Measurements from ENCODE around the gene EIPR1.
"Not testable (repeated sequence)": the region's sequence is repeated elsewhere in the genome, so short reads cannot be mapped to it uniquely, and the experiment has no call there.

Gene EIPR1

DNA sequence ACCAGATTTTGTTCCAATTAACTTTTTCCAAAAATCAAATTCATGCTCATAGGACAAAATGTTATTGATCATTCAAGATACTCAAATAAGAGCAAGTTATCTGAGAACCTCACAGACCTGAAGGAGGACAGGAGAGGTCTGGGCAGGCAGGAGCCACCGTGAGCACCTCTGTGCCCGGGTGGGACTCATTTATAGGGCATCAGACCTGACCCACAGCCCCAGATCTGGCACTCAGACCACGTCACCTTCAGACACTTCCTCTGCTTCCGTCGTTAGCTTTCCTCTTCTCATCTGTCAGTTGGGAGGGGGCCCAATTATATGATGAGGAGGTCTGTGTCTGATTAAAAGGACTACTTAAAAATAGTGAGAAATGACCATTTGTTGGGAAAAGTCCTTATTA, 169.4 kb downstream of the EIPR1 start:
- Histone ChIP-seq H3K4me3 (ENCODE audit: insufficient read depth, low read depth, low read length) (no peak overlapping the region), H3K4me1 (ENCODE audit: control insufficient read depth, insufficient read depth, low read length) (no peaks in the 10 kb centered on the region), H3K27me3 (ENCODE audit: control insufficient read depth, insufficient read depth, low read length, poor library complexity, severe bottlenecking) (no peaks in the 10 kb centered on the region), H3K9me3 (ENCODE audit: control insufficient read depth, low read length) (no peaks in the 10 kb centered on the region), H3K36me3 (ENCODE audit: control insufficient read depth, insufficient read depth, low read length) (no peaks in the 10 kb centered on the region), H3K27ac (ENCODE audit: insufficient read depth, low read depth, low read length, poor library complexity, severe bottlenecking) (no peak overlapping the region)
- 98 to 99% methylated on average over 5 of the region's 5 CpGs for WGBS, 2 experiments

DNA sequence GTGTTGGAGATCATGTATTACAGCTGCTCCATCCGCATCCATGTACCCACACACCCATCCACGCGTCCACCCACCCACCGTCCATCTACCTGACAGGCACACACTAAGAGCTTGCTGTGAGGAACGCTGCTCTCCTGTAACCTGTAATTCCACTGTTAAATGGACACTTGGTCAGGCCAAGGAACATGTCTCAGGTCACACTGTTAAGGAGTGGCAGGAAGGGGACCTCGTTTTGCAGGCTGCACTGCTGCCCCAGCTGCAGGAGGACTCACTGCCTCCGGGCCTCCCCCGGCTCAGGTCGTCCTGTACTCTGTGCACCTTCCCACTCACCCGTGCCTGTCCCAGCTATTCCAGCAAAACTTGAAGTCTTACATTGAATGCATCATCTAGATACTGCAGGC, 170.5 kb downstream of the EIPR1 start:
- Histone ChIP-seq H3K4me1 (ENCODE audit: control insufficient read depth, insufficient read depth, low read length) (no peaks in the 10 kb centered on the region), H3K4me3 (ENCODE audit: insufficient read depth, low read depth, low read length) (no peak overlapping the region), H3K9me3 (ENCODE audit: control insufficient read depth, low read length) (no peaks in the 10 kb centered on the region), H3K27me3 (ENCODE audit: control insufficient read depth, insufficient read depth, low read length, poor library complexity, severe bottlenecking) (no peaks in the 10 kb centered on the region), H3K27ac (ENCODE audit: insufficient read depth, low read depth, low read length, poor library complexity, severe bottlenecking) (no peak overlapping the region), H3K36me3 (ENCODE audit: control insufficient read depth, insufficient read depth, low read length) (no peaks in the 10 kb centered on the region)
- WGBS, 2 experiments: 95 to 97% methylated on average over 10 of the region's 10 CpGs

DNA sequence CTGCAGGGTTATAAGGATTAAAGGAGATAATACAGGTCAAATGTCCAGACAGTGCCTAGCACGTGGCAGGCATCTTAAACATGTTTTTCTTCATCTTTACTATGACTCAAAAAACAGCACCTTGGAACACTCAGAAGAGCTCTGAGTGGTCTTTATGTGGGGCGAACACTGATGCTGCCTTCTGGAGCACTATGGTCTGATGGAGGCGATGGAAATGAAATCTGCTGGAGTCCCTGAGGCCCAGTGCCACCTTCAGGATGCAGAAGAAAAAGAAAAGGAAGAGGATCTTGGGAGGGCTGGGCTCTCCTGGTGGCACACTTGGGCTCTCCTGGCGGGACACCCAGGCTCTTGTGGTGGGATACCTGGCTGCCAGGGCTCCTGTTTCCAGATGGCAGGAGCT, 171.8 kb downstream of the EIPR1 start:
- H3K27ac ChIP-seq (ENCODE audit: insufficient read depth, low read depth, low read length, poor library complexity, severe bottlenecking): no peak overlapping the region
- H3K9me3 ChIP-seq (ENCODE audit: control insufficient read depth, low read length): no peaks in the 10 kb centered on the region
- WGBS, 2 experiments: 94 to 97% methylated on average over 4 of the region's 4 CpGs
- H3K36me3 ChIP-seq (ENCODE audit: control insufficient read depth, insufficient read depth, low read length): no peaks in the 10 kb centered on the region
- no peak overlapping the region for H3K4me3 ChIP-seq (ENCODE audit: insufficient read depth, low read depth, low read length)
- no peaks in the 10 kb centered on the region for H3K4me1 ChIP-seq (ENCODE audit: control insufficient read depth, insufficient read depth, low read length)
- H3K27me3 ChIP-seq (ENCODE audit: control insufficient read depth, insufficient read depth, low read length, poor library complexity, severe bottlenecking): no peaks in the 10 kb centered on the region

DNA sequence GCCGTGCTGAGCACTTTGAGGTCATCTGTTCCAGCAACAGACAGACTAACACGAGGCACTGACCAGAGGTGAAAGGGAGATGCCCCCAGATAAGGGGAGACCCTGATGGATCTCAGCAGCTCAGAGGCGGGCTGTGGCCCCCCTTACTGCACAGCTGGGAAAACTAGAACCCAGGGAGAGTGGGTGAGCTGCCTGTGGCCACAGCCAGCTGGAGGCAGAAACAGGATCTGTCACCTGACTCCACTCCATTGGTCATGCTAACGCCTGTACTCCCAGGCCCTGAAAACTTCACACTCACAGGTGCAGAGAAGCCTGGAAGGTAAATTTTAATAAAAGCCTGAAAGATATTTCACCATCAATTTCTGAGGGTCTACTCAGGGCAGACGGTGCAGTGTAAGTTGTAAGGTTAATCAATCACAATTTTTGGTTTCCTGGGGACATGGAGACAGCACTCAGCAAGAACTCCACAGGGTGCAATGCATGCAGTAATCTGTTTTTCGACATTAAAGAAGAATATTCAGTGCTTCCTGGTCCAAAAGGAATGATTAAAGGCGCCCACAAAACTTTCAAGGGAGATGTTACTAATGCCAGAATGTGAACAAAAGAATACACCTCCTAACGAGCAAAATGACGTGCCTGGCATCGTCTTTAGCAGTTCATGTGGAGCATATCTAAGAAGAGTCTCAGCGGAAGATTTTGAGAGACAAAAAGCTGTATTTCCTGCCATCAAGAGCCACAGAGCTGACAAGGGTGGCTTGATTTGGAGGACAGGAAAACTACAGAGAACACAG, 173.4 kb downstream of the EIPR1 start:
- no peaks in the 10 kb centered on the region for H3K4me1 ChIP-seq (ENCODE audit: control insufficient read depth, insufficient read depth, low read length)
- no peaks in the 10 kb centered on the region for H3K36me3 ChIP-seq (ENCODE audit: control insufficient read depth, insufficient read depth, low read length)
- no peaks in the 10 kb centered on the region for H3K9me3 ChIP-seq (ENCODE audit: control insufficient read depth, low read length)
- H3K27me3 ChIP-seq (ENCODE audit: control insufficient read depth, insufficient read depth, low read length, poor library complexity, severe bottlenecking): no peaks in the 10 kb centered on the region
- no peak overlapping the region for H3K27ac ChIP-seq (ENCODE audit: insufficient read depth, low read depth, low read length, poor library complexity, severe bottlenecking)
- H3K4me3 ChIP-seq (ENCODE audit: insufficient read depth, low read depth, low read length): no peak overlapping the region
- WGBS, 2 experiments: 92% methylated on average over 11 of the region's 11 CpGs

DNA sequence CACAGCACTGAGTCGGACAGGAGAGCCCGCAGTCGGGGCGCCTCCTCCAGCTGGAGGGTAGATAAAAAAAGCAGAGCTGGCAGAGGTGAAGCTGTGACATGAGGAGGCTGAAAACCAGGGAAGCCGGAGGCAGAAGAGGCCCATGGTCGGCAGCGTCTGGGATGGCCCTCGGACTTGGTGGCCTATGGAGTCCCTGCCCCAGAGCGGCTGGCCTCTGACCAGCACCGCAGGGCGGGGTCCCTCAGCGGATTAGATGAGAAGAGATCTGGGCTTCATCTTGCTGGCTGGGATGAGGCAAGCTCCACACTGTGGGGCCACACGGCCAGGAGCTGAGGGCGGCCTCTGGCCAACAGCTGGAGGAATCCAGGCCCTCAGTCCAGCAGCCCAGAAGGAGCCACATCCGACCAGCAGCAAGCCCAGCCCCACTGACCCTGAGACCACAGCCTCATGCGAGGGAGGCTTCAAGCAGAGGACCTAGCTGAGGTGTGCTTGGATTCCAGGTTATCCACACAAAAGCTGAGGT, 174.1 kb downstream of the EIPR1 start:
- H3K4me3 ChIP-seq (ENCODE audit: insufficient read depth, low read depth, low read length): no peak overlapping the region
- WGBS, 2 experiments: 94 to 95% methylated on average over 16 of the region's 16 CpGs
- H3K9me3 ChIP-seq (ENCODE audit: control insufficient read depth, low read length): no peaks in the 10 kb centered on the region
- H3K27ac ChIP-seq (ENCODE audit: insufficient read depth, low read depth, low read length, poor library complexity, severe bottlenecking): no peak overlapping the region
- H3K27me3 ChIP-seq (ENCODE audit: control insufficient read depth, insufficient read depth, low read length, poor library complexity, severe bottlenecking): no peaks in the 10 kb centered on the region
- no peaks in the 10 kb centered on the region for H3K4me1 ChIP-seq (ENCODE audit: control insufficient read depth, insufficient read depth, low read length)
- no peaks in the 10 kb centered on the region for H3K36me3 ChIP-seq (ENCODE audit: control insufficient read depth, insufficient read depth, low read length)

DNA sequence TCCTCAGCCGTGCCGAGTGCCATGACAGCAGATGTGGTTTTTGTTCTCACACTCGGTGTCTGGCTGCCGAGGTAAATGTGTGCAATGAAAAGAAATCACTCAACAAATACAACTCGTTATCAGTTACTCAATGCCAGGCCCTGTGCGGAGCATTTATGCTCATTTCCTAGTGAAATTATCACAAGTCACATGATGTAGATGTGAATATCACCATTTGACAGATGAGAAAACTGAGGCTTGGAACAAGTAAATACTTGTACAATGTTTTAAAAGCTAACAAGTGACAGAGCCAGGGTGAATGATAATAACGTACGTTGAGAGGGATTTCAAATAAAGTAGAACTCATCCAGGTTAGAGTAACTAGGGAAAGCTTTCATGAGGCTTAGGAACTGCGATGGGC, 174.7 kb downstream of the EIPR1 start:
- H3K4me1 ChIP-seq (ENCODE audit: control insufficient read depth, insufficient read depth, low read length): no peaks in the 10 kb centered on the region
- H3K4me3 ChIP-seq (ENCODE audit: insufficient read depth, low read depth, low read length): no peak overlapping the region
- no peak overlapping the region for H3K27ac ChIP-seq (ENCODE audit: insufficient read depth, low read depth, low read length, poor library complexity, severe bottlenecking)
- H3K36me3 ChIP-seq (ENCODE audit: control insufficient read depth, insufficient read depth, low read length): no peaks in the 10 kb centered on the region
- no peaks in the 10 kb centered on the region for H3K9me3 ChIP-seq (ENCODE audit: control insufficient read depth, low read length)
- 96% methylated on average over 9 of the region's 9 CpGs for WGBS, 2 experiments
- H3K27me3 ChIP-seq (ENCODE audit: control insufficient read depth, insufficient read depth, low read length, poor library complexity, severe bottlenecking): no peaks in the 10 kb centered on the region

DNA sequence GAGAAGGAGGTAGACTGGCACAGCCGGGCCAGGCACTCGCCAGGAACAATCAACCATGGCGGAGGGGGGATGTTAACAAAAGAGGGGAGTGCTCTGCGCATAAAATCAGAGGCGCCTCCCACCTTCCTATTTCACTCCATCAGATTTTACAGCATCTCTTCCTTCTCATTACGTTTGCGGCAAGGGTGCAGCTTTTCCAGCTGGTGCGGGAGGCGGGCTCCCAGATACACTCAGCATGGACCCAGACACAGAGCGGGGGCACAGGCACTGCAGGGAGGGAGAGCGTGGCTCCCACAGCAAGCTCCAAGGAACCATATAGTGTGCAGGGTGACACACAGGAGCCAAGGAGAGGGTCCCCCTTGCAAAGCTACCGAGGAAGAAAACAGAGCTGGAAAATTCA, 176.3 kb downstream of the EIPR1 start:
- Histone ChIP-seq H3K9me3 (ENCODE audit: control insufficient read depth, low read length) (no peaks in the 10 kb centered on the region), H3K4me3 (ENCODE audit: insufficient read depth, low read depth, low read length) (no peak overlapping the region), H3K27me3 (ENCODE audit: control insufficient read depth, insufficient read depth, low read length, poor library complexity, severe bottlenecking) (no peaks in the 10 kb centered on the region), H3K36me3 (ENCODE audit: control insufficient read depth, insufficient read depth, low read length) (no peaks in the 10 kb centered on the region), H3K27ac (ENCODE audit: insufficient read depth, low read depth, low read length, poor library complexity, severe bottlenecking) (no peak overlapping the region), H3K4me1 (ENCODE audit: control insufficient read depth, insufficient read depth, low read length) (no peaks in the 10 kb centered on the region)
- 95% methylated on average over 10 to 12 of the region's 12 CpGs for WGBS, 2 experiments

DNA sequence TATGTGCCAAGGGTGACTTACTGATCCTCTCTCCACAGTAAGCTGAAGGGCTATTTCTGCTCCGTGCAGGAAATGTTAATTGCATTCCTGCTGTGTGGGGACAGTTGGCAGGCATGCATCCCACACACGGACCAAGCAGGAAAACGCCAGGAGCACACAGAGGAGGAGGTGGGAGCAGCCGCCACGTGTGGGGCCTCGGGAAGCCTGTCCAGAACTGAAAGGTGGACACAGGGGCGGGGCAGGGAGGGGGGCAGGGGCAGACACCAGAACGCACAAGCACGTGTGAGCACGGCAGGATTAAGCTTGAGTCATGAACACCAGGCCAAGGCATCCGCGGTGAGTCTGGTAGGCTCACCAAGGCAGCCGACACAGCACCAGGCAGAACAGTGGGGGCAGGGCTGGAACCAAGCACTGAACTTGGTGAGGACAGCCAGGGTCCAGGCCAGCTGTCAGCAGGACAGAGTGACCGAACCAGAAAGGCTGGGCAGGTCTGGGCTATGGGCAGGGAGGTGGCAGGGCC, 177.1 kb downstream of the EIPR1 start:
- Histone ChIP-seq H3K27ac (ENCODE audit: insufficient read depth, low read depth, low read length, poor library complexity, severe bottlenecking) (no peak overlapping the region), H3K27me3 (ENCODE audit: control insufficient read depth, insufficient read depth, low read length, poor library complexity, severe bottlenecking) (no peaks in the 10 kb centered on the region), H3K36me3 (ENCODE audit: control insufficient read depth, insufficient read depth, low read length) (no peaks in the 10 kb centered on the region), H3K4me1 (ENCODE audit: control insufficient read depth, insufficient read depth, low read length) (no peaks in the 10 kb centered on the region), H3K9me3 (ENCODE audit: control insufficient read depth, low read length) (no peaks in the 10 kb centered on the region), H3K4me3 (ENCODE audit: insufficient read depth, low read depth, low read length) (no peak overlapping the region)
- 71 to 73% methylated on average over 14 of the region's 14 CpGs for WGBS, 2 experiments

DNA sequence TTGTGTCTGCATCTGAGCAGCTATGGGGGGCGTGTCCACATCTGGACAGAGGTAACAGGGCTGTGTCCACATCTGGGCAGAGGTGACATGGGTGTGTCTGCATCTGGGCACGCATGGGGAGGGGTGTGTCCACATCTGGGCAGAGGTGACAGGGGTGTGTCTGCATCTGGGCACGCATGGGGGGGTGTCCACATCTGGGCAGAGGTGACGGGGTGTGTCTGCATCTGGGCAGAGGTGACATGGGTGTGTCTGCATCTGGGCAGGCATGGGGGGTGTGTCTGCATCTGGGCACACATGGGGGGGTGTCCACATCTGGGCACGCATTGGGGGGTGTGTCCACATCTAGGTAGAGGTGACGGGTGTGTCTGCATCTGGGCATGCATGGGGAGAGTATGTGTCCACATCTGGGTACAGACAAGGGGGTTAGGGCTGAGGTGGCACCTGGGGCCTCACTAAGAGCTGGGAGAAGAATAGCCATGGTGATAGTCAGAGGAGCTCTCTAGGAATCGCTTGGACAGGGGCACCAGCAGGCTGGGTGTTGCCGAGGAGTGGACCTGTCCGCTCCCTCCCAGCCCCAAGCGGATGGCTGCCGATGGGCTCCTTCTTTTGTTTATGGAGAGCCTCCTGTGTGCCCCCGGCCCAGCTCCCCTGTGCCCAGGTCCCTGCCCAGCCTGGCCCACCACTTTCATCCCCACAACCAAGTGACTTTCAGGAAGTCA, 177.8 kb downstream of the EIPR1 start:
- no peak overlapping the region for H3K4me3 ChIP-seq (ENCODE audit: insufficient read depth, low read depth, low read length)

DNA sequence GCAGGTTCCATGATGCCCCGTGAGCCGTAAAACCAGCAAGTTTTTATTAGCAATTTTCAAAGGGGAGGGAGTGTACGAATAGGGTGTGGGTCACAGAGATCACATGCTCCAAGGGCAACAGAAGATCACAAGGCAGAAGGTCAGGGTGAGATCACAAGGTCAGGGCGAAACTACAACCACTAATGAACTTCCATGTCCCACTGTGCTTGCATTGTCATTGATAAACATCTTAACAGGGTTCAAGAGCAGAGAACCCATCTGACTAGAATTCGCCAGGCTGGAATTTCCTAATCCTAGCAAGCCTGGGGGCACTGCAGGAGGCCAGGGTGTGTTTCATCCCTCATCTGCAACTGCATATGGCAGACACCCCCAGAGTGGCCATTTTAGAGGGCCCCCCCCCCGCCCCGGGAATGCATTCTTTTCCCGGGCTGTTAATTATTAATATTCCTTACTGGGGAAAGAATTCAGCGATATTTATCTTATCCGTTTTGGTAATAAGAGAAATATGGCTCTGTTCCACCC, 178.9 kb downstream of the EIPR1 start:
- H3K27ac ChIP-seq (ENCODE audit: insufficient read depth, low read depth, low read length, poor library complexity, severe bottlenecking); H3K4me1 ChIP-seq (ENCODE audit: control insufficient read depth, insufficient read depth, low read length); H3K9me3 ChIP-seq (ENCODE audit: control insufficient read depth, low read length); H3K36me3 ChIP-seq (ENCODE audit: control insufficient read depth, insufficient read depth, low read length); H3K27me3 ChIP-seq (ENCODE audit: control insufficient read depth, insufficient read depth, low read length, poor library complexity, severe bottlenecking); H3K4me3 ChIP-seq (ENCODE audit: insufficient read depth, low read depth, low read length): not testable (repeated sequence)
- WGBS, 2 experiments: 80 to 85% methylated on average over 8 of the region's 10 CpGs

More for the DNA sequence above, 177.8 kb downstream of the EIPR1 start:
- H3K27ac ChIP-seq (ENCODE audit: insufficient read depth, low read depth, low read length, poor library complexity, severe bottlenecking): no peak overlapping the region
- H3K4me1 ChIP-seq (ENCODE audit: control insufficient read depth, insufficient read depth, low read length): no peaks in the 10 kb centered on the region
- no peaks in the 10 kb centered on the region for H3K27me3 ChIP-seq (ENCODE audit: control insufficient read depth, insufficient read depth, low read length, poor library complexity, severe bottlenecking)
- H3K36me3 ChIP-seq (ENCODE audit: control insufficient read depth, insufficient read depth, low read length): no peaks in the 10 kb centered on the region
- H3K9me3 ChIP-seq (ENCODE audit: control insufficient read depth, low read length): no peaks in the 10 kb centered on the region
- WGBS, 2 experiments: 85 to 87% methylated on average over 12 of the region's 12 CpGs

Data from ectodermal cell (in vitro differentiated cells).